Tibial nerve (tissue), 4 donors: ENCODE data around the gene FAM50B.

Experiments used
- CTCF ChIP-seq, 5 experiments: fragments of 200-600 bp in 3 of 5; fragments of 450-650 bp in 2 of 5; sonication (generic) in 3 of 5; IDR thresholded peaks; one replicate each; pipeline ENCODE4 v1.5.1; 2016 to 2019; ENCODE audit warnings: antibody characterized with exemption in 5 of 5, mild to moderate bottlenecking in 3 of 5, moderate library complexity in 2 of 5
- EP300 ChIP-seq, 2 donors: sonication (generic); formaldehyde crosslinking; IDR thresholded peaks; one replicate each; pipeline ENCODE4 v1.6.1; 2017; ENCODE audit warnings: antibody characterized with exemption in 2 of 2, mild to moderate bottlenecking in 1 of 2
- POLR2A ChIP-seq, 2 donors: fragments of 450-650 bp; IDR thresholded peaks; one replicate each; pipeline ENCODE4 v1.6.1; 2017; ENCODE audit warnings: antibody characterized with exemption in 2 of 2, mild to moderate bottlenecking in 2 of 2, moderate library complexity in 2 of 2

GRCh38 chr6:3823671-3824070 lies 25.5 kb upstream of the FAM50B start:
- TF ChIP-seq CTCF (IDR thresholded peaks at IDR 0.05) (no peak), POLR2A (IDR thresholded peaks at IDR 0.05) (no peak), EP300 (IDR thresholded peaks at IDR 0.05) (no peak)
